ENCODE measurements around the gene TMOD3.
"Not testable (repeated sequence)": the region's sequence is repeated elsewhere in the genome, so short reads cannot be mapped to it uniquely, and the experiment has no call there.

Gene TMOD3

GRCh38 chr15:51883271-51883837, 53.9 kb downstream of the TMOD3 start:
- Histone ChIP-seq H3K27ac (ENCODE audit: low read depth, low read length) (peak overlapping the region; percentile 23), H3K79me2 (ENCODE audit: control insufficient read depth, insufficient read depth, low read length, unreplicated experiment) (peaks cover 43% of the 10 kb centered on the region), H3K4me1 (ENCODE audit: control insufficient read depth, insufficient read depth, low read length, unreplicated experiment) (peaks cover 66% of the 10 kb centered on the region), H3K4me3 (ENCODE audit: low read depth, low read length) (no peak overlapping the region), H2AFZ (ENCODE audit: low read length, unreplicated experiment) (no peak overlapping the region), H3K36me3 (ENCODE audit: insufficient read depth, low read length) (0 out of 2 replicates have a peak, but pooled peaks cover 5% of the 10 kb centered on the region), H3K27me3 (ENCODE audit: insufficient read depth, low read length) (no peaks in the 10 kb centered on the region)

GRCh38 chr15:51884041-51884440, 54.6 kb downstream of the TMOD3 start:
- Histone ChIP-seq H3K79me2 (ENCODE audit: control insufficient read depth, insufficient read depth, low read length, unreplicated experiment) (peaks cover 41% of the 10 kb centered on the region), H3K27ac (ENCODE audit: low read depth, low read length) (0 out of 2 replicates have a peak overlapping the region, but pooled peaks have one; percentile 23), H3K4me3 (ENCODE audit: low read depth, low read length) (no peak overlapping the region), H2AFZ (ENCODE audit: low read length, unreplicated experiment) (no peak overlapping the region), H3K27me3 (ENCODE audit: insufficient read depth, low read length) (no peaks in the 10 kb centered on the region), H3K36me3 (ENCODE audit: insufficient read depth, low read length) (0 out of 2 replicates have a peak, but pooled peaks cover 5% of the 10 kb centered on the region), H3K4me1 (ENCODE audit: control insufficient read depth, insufficient read depth, low read length, unreplicated experiment) (peaks cover 61% of the 10 kb centered on the region)

GRCh38 chr15:51884517-51885236, 55.2 kb downstream of the TMOD3 start:
- Histone ChIP-seq H3K36me3 (ENCODE audit: insufficient read depth, low read length) (0 out of 2 replicates have a peak, but pooled peaks cover 5% of the 10 kb centered on the region), H3K27me3 (ENCODE audit: insufficient read depth, low read length) (no peaks in the 10 kb centered on the region), H3K27ac (ENCODE audit: low read depth, low read length) (peak overlapping the region; percentile 25; the same call in 1 of the 2 replicates), H2AFZ (ENCODE audit: low read length, unreplicated experiment) (no peak overlapping the region), H3K4me3 (ENCODE audit: low read depth, low read length) (no peak overlapping the region), H3K79me2 (ENCODE audit: control insufficient read depth, insufficient read depth, low read length, unreplicated experiment) (peaks cover 46% of the 10 kb centered on the region), H3K4me1 (ENCODE audit: control insufficient read depth, insufficient read depth, low read length, unreplicated experiment) (peaks cover 55% of the 10 kb centered on the region)

- H3K36me3 ChIP-seq (ENCODE audit: insufficient read depth, low read length); H3K4me3 ChIP-seq (ENCODE audit: low read depth, low read length); H2AFZ ChIP-seq (ENCODE audit: low read length, unreplicated experiment); H3K27me3 ChIP-seq (ENCODE audit: insufficient read depth, low read length); H3K27ac ChIP-seq (ENCODE audit: low read depth, low read length): not testable (repeated sequence)
- Histone ChIP-seq H3K4me1 (ENCODE audit: control insufficient read depth, insufficient read depth, low read length, unreplicated experiment) (peaks cover 44% of the 10 kb centered on the region), H3K79me2 (ENCODE audit: control insufficient read depth, insufficient read depth, low read length, unreplicated experiment) (peaks cover 40% of the 10 kb centered on the region)
These were observed 56.3 kb downstream of the TMOD3 start for GRCh38 chr15:51885758-51886157.

GRCh38 chr15:51887887-51888592, 58.6 kb downstream of the TMOD3 start:
- peaks cover 31% of the 10 kb centered on the region for H3K4me1 ChIP-seq (ENCODE audit: control insufficient read depth, insufficient read depth, low read length, unreplicated experiment)
- peaks cover 19% of the 10 kb centered on the region; the same call in 1 of the 2 replicates for H3K36me3 ChIP-seq (ENCODE audit: insufficient read depth, low read length)
- no peak overlapping the region for H2AFZ ChIP-seq (ENCODE audit: low read length, unreplicated experiment)
- no peaks in the 10 kb centered on the region for H3K27me3 ChIP-seq (ENCODE audit: insufficient read depth, low read length)
- H3K79me2 ChIP-seq (ENCODE audit: control insufficient read depth, insufficient read depth, low read length, unreplicated experiment) = peaks cover 31% of the 10 kb centered on the region
- peak overlapping the region; percentile 27 for H3K27ac ChIP-seq (ENCODE audit: low read depth, low read length)
- H3K4me3 ChIP-seq (ENCODE audit: low read depth, low read length) = no peak overlapping the region

- no peaks in the 10 kb centered on the region for H3K27me3 ChIP-seq (ENCODE audit: insufficient read depth, low read length)
- H3K4me3 ChIP-seq (ENCODE audit: low read depth, low read length) = no peak overlapping the region
- H3K79me2 ChIP-seq (ENCODE audit: control insufficient read depth, insufficient read depth, low read length, unreplicated experiment) = peaks cover 26% of the 10 kb centered on the region
- H3K27ac ChIP-seq (ENCODE audit: low read depth, low read length) = peak overlapping the region; percentile 27
- H2AFZ ChIP-seq (ENCODE audit: low read length, unreplicated experiment) = no peak overlapping the region
- peaks cover 24% of the 10 kb centered on the region for H3K4me1 ChIP-seq (ENCODE audit: control insufficient read depth, insufficient read depth, low read length, unreplicated experiment)
- H3K36me3 ChIP-seq (ENCODE audit: insufficient read depth, low read length) = peaks cover 19% of the 10 kb centered on the region; the same call in 1 of the 2 replicates
These were observed 59.2 kb downstream of the TMOD3 start for GRCh38 chr15:51888593-51889195.

GRCh38 chr15:51889486-51889885, 60.0 kb downstream of the TMOD3 start:
- peaks cover 20% of the 10 kb centered on the region for H3K79me2 ChIP-seq (ENCODE audit: control insufficient read depth, insufficient read depth, low read length, unreplicated experiment)
- peaks cover 22% of the 10 kb centered on the region for H3K36me3 ChIP-seq (ENCODE audit: insufficient read depth, low read length)
- H3K4me3 ChIP-seq (ENCODE audit: low read depth, low read length) = no peak overlapping the region
- H3K4me1 ChIP-seq (ENCODE audit: control insufficient read depth, insufficient read depth, low read length, unreplicated experiment) = peaks cover 16% of the 10 kb centered on the region
- H3K27me3 ChIP-seq (ENCODE audit: insufficient read depth, low read length) = no peaks in the 10 kb centered on the region
- no peak overlapping the region for H3K27ac ChIP-seq (ENCODE audit: low read depth, low read length)
- no peak overlapping the region for H2AFZ ChIP-seq (ENCODE audit: low read length, unreplicated experiment)

- Histone ChIP-seq H3K4me3 (ENCODE audit: low read depth, low read length) (no peak overlapping the region), H3K79me2 (ENCODE audit: control insufficient read depth, insufficient read depth, low read length, unreplicated experiment) (no peaks in the 10 kb centered on the region), H3K36me3 (ENCODE audit: insufficient read depth, low read length) (peaks cover 38% of the 10 kb centered on the region), H3K4me1 (ENCODE audit: control insufficient read depth, insufficient read depth, low read length, unreplicated experiment) (peaks cover 17% of the 10 kb centered on the region), H3K27ac (ENCODE audit: low read depth, low read length) (no peak overlapping the region), H3K27me3 (ENCODE audit: insufficient read depth, low read length) (no peaks in the 10 kb centered on the region), H2AFZ (ENCODE audit: low read length, unreplicated experiment) (no peak overlapping the region)
These were observed 75.0 kb downstream of the TMOD3 start for GRCh38 chr15:51904421-51904820.

- Histone ChIP-seq H3K4me1 (ENCODE audit: control insufficient read depth, insufficient read depth, low read length, unreplicated experiment) (peaks cover 17% of the 10 kb centered on the region), H3K27ac (ENCODE audit: low read depth, low read length) (no peak overlapping the region), H3K27me3 (ENCODE audit: insufficient read depth, low read length) (no peaks in the 10 kb centered on the region), H2AFZ (ENCODE audit: low read length, unreplicated experiment) (no peak overlapping the region), H3K4me3 (ENCODE audit: low read depth, low read length) (no peak overlapping the region), H3K36me3 (ENCODE audit: insufficient read depth, low read length) (peaks cover 36% of the 10 kb centered on the region), H3K79me2 (ENCODE audit: control insufficient read depth, insufficient read depth, low read length, unreplicated experiment) (no peaks in the 10 kb centered on the region)
These were observed 75.5 kb downstream of the TMOD3 start for GRCh38 chr15:51904931-51905330.

- no peaks in the 10 kb centered on the region for H3K27me3 ChIP-seq (ENCODE audit: insufficient read depth, low read length)
- no peaks in the 10 kb centered on the region for H3K79me2 ChIP-seq (ENCODE audit: control insufficient read depth, insufficient read depth, low read length, unreplicated experiment)
- no peak overlapping the region for H3K4me3 ChIP-seq (ENCODE audit: low read depth, low read length)
- H3K36me3 ChIP-seq (ENCODE audit: insufficient read depth, low read length) = peaks cover 28% of the 10 kb centered on the region
- no peak overlapping the region for H2AFZ ChIP-seq (ENCODE audit: low read length, unreplicated experiment)
- H3K27ac ChIP-seq (ENCODE audit: low read depth, low read length) = no peak overlapping the region; the same call in 1 of the 2 replicates
- peaks cover 17% of the 10 kb centered on the region for H3K4me1 ChIP-seq (ENCODE audit: control insufficient read depth, insufficient read depth, low read length, unreplicated experiment)
These were observed 77.8 kb downstream of the TMOD3 start for GRCh38 chr15:51907136-51907862.
